Measurements from ENCODE around the gene NLRP3. TPM values are rescaled to one million over a fixed set of nuclear protein-coding genes. Genes with fewer than 3 reads are reported as not detected.

Gene NLRP3
- total and polyA plus RNA-seq, 4 donors, result 0.28 to 1.9 (median 0.61) TPM

- Histone ChIP-seq H3K36me3 (ENCODE audit: control insufficient read depth in 4 of 4, insufficient read depth in 3 of 4, low read depth in 1 of 4, low read length in 3 of 4) (no peaks in the 10 kb centered on the region), H3K9me3 (ENCODE audit: control insufficient read depth in 4 of 4, low read length in 3 of 4) (no peaks in the 10 kb centered on the region), H3K27ac (ENCODE audit: low read depth in 1 of 2, low read length in 2 of 2) (no peak overlapping the region), H3K4me3 (ENCODE audit: low read depth in 1 of 3, low read length in 3 of 3) (no peak overlapping the region), H3K4me1 (ENCODE audit: control insufficient read depth in 4 of 4, insufficient read depth in 4 of 4, low read length in 3 of 4) (peaks cover 0 to 3% (median 0%) of the 10 kb centered on the region in 4 donors), H3K27me3 (ENCODE audit: control insufficient read depth in 4 of 4, insufficient read depth in 4 of 4, low read length in 3 of 4) (peaks cover 0 to 3% (median 0%) of the 10 kb centered on the region in 4 donors), H3K9ac (ENCODE audit: low read depth in 1 of 2, low read length in 2 of 2) (no peak overlapping the region)
- TF ChIP-seq NR2F2 (IDR thresholded peaks at IDR 0.05), result no peak
- 66% methylated on average over 13 of the region's 13 CpGs for WGBS
- DNase-seq (ENCODE audit: low spot score), result no peak
Measured at GRCh38 chr1:247435030-247435758, 19.2 kb downstream of the NLRP3 start.

GRCh38 chr1:247435759-247436147 is 19.8 kb downstream of the NLRP3 start:
- H3K9ac ChIP-seq (ENCODE audit: low read depth in 1 of 2, low read length in 2 of 2), result no peak overlapping the region
- no peak overlapping the region for H3K4me3 ChIP-seq (ENCODE audit: low read depth in 1 of 3, low read length in 3 of 3)
- no peaks in the 10 kb centered on the region for H3K9me3 ChIP-seq (ENCODE audit: control insufficient read depth in 4 of 4, low read length in 3 of 4)
- DNase-seq (ENCODE audit: low spot score), result no peak
- TF ChIP-seq TAF1 (conservative IDR thresholded peaks at IDR 0.05) (no peak), YY1 (IDR thresholded peaks at IDR 0.05) (no peak), EGR1 (IDR thresholded peaks at IDR 0.05; ENCODE audit: low read depth in 2 of 2) (no peak), ZBTB33 (IDR thresholded peaks at IDR 0.05) (no peak)
- peaks cover 0 to 3% (median 0%) of the 10 kb centered on the region in 4 donors for H3K4me1 ChIP-seq (ENCODE audit: control insufficient read depth in 4 of 4, insufficient read depth in 4 of 4, low read length in 3 of 4)
- H3K36me3 ChIP-seq (ENCODE audit: control insufficient read depth in 4 of 4, insufficient read depth in 3 of 4, low read depth in 1 of 4, low read length in 3 of 4), result no peaks in the 10 kb centered on the region
- 80% methylated on average over 3 of the region's 3 CpGs for WGBS
- no peak overlapping the region for H3K27ac ChIP-seq (ENCODE audit: low read depth in 1 of 2, low read length in 2 of 2)
- peaks cover 0 to 3% (median 0%) of the 10 kb centered on the region in 4 donors for H3K27me3 ChIP-seq (ENCODE audit: control insufficient read depth in 4 of 4, insufficient read depth in 4 of 4, low read length in 3 of 4)

- no peak for TF ChIP-seq GABPA (IDR thresholded peaks at IDR 0.05 in 1 of 2, conservative IDR thresholded peaks at IDR 0.05 in 1 of 2)
- no peak for TF ChIP-seq NR2F2 (IDR thresholded peaks at IDR 0.05)
- TF ChIP-seq REST (IDR thresholded peaks at IDR 0.05), result no peak
- TF ChIP-seq RXRA (IDR thresholded peaks at IDR 0.05), result no peak
- no peak for TF ChIP-seq TAF1 (conservative IDR thresholded peaks at IDR 0.05)
- no peak for TF ChIP-seq FOXA2 (IDR thresholded peaks at IDR 0.05)
- TF ChIP-seq EGR1 (IDR thresholded peaks at IDR 0.05; ENCODE audit: low read depth in 2 of 2), result no peak
- no peak for TF ChIP-seq FOXA1 (IDR thresholded peaks at IDR 0.05)
- no peak for TF ChIP-seq CTCF (IDR thresholded peaks at IDR 0.05; ENCODE audit: low read depth, low read length, missing input control)
- TF ChIP-seq ZBTB33 (IDR thresholded peaks at IDR 0.05), result no peak
- no peak for TF ChIP-seq HNF4G (IDR thresholded peaks at IDR 0.05)
- TF ChIP-seq RAD21 (IDR thresholded peaks at IDR 0.05), result no peak
- TF ChIP-seq YY1 (IDR thresholded peaks at IDR 0.05), result no peak
- TF ChIP-seq JUND (IDR thresholded peaks at IDR 0.05), result no peak
- no peak for TF ChIP-seq SP1 (IDR thresholded peaks at IDR 0.05)
- no peak for TF ChIP-seq HNF4A (conservative IDR thresholded peaks at IDR 0.05)
- H3K27ac ChIP-seq (ENCODE audit: low read depth in 1 of 2, low read length in 2 of 2), result no peak overlapping the region
- DNase-seq (ENCODE audit: low spot score), result no peak
- H3K27me3 ChIP-seq (ENCODE audit: control insufficient read depth in 4 of 4, insufficient read depth in 4 of 4, low read length in 3 of 4), result peaks cover 0 to 3% (median 0%) of the 10 kb centered on the region in 4 donors
- H3K9ac ChIP-seq (ENCODE audit: low read depth in 1 of 2, low read length in 2 of 2), result no peak overlapping the region
- H3K4me1 ChIP-seq (ENCODE audit: control insufficient read depth in 4 of 4, insufficient read depth in 4 of 4, low read length in 3 of 4), result peaks cover 0 to 3% (median 0%) of the 10 kb centered on the region in 4 donors
- WGBS, result 69% methylated on average over 17 of the region's 17 CpGs
- H3K36me3 ChIP-seq (ENCODE audit: control insufficient read depth in 4 of 4, insufficient read depth in 3 of 4, low read depth in 1 of 4, low read length in 3 of 4), result no peaks in the 10 kb centered on the region
- H3K9me3 ChIP-seq (ENCODE audit: control insufficient read depth in 4 of 4, low read length in 3 of 4), result no peaks in the 10 kb centered on the region
- H3K4me3 ChIP-seq (ENCODE audit: low read depth in 1 of 3, low read length in 3 of 3), result no peak overlapping the region
Measured at GRCh38 chr1:247437551-247438505, 21.9 kb downstream of the NLRP3 start.
